IMR-90 (cell line): ENCODE results near the gene KBTBD7. TPM values are rescaled to one million over a fixed set of nuclear protein-coding genes. Genes with fewer than 3 reads are reported as not detected.

ENCODE experiments used
- ATAC-seq: fragments of 200-7000 bp; cut with Tn5 transposase; 2 replicates; pipeline ENCODE4 v1.9.1; 2020; ENCODE audit warnings: low read depth, mild to moderate bottlenecking, moderate library complexity
- BruUV-seq: library from RNA; stranded (reverse); fragments of 400-500 nt; replicated peaks from 2 replicates; lab custom pipeline; 2021; lab: Mats Ljungman, UMichigan
- CTCF ChIA-PET: fragments of 300-600 bp; formaldehyde crosslinking; extraction: SDS; loops from one replicate; lab custom pipeline; 2021; ENCODE audit warnings: antibody characterized with exemption; lab: Yijun Ruan, JAX
- POLR2A ChIA-PET: fragments of 300-600 bp; sonication (Branson Sonifier 250); formaldehyde crosslinking; loops from one replicate; lab custom pipeline; 2022; ENCODE audit warnings: antibody characterized with exemption; ENCODE audit not compliant: unreplicated experiment; lab: Charles Lee
- DNase-seq: peaks from one replicate; pipeline ENCODE4 v3.0.0; 2013
- H2AFZ ChIP-seq: replicated peaks from 2 replicates; pipeline ENCODE3; 2013; ENCODE audit warnings: low read length, mild to moderate bottlenecking; ENCODE audit not compliant: poor library complexity
- H2AK5ac ChIP-seq: 2 replicates; pipeline ENCODE4 v1.6.1; 2013; ENCODE audit warnings: low read depth, low read length, inconsistent platforms
- H2AK9ac ChIP-seq: replicated peaks from 2 replicates; pipeline ENCODE3; 2013; ENCODE audit warnings: mild to moderate bottlenecking, low read depth, low read length, moderate library complexity; ENCODE audit not compliant: poor library complexity
- H2BK120ac ChIP-seq: 2 replicates; pipeline ENCODE4 v1.6.1; 2013; ENCODE audit warnings: low read depth, low read length, inconsistent platforms
- H2BK15ac ChIP-seq: 3 replicates; pipeline ENCODE4 v1.6.1; 2013; ENCODE audit warnings: low read depth, low read length, inconsistent platforms
- H2BK20ac ChIP-seq: 2 replicates; pipeline ENCODE4 v1.6.1; 2013; ENCODE audit warnings: low read depth, mild to moderate bottlenecking, inconsistent platforms, low read length, moderate library complexity
- H2BK5ac ChIP-seq: 2 replicates; pipeline ENCODE4 v1.6.1; 2013; ENCODE audit warnings: mild to moderate bottlenecking, low read depth, low read length, inconsistent platforms; ENCODE audit not compliant: poor library complexity, severe bottlenecking
- H3K14ac ChIP-seq: replicated peaks from 2 replicates; pipeline ENCODE4 v1.6.1; 2013; ENCODE audit warnings: low read depth, low read length, inconsistent platforms
- H3K18ac ChIP-seq: 2 replicates; pipeline ENCODE4 v1.6.1; 2013; ENCODE audit warnings: low read depth, low read length, control low read depth
- H3K23ac ChIP-seq: 2 replicates; pipeline ENCODE4 v1.6.1; 2013; ENCODE audit warnings: low read depth, low read length, inconsistent platforms
- H3K27ac ChIP-seq: 2 replicates; pipeline ENCODE4 v1.5.1; 2013; ENCODE audit warnings: mild to moderate bottlenecking, control low read depth, low read length; ENCODE audit not compliant: insufficient read depth
- H3K27me3 ChIP-seq: 2 replicates; pipeline ENCODE4 v1.6.1; 2013; ENCODE audit warnings: low read length; ENCODE audit not compliant: control insufficient read depth, insufficient read depth
- H3K36me3 ChIP-seq: 2 replicates; pipeline ENCODE4 v1.6.1; 2013; ENCODE audit warnings: low read length, mixed read lengths; ENCODE audit not compliant: control insufficient read depth, insufficient read depth
- H3K4ac ChIP-seq: 2 replicates; pipeline ENCODE4 v1.6.1; 2013; ENCODE audit warnings: low read depth, low read length, inconsistent platforms
- H3K4me1 ChIP-seq: 2 replicates; pipeline ENCODE4 v1.6.1; 2013; ENCODE audit warnings: low read length, mixed read lengths; ENCODE audit not compliant: control insufficient read depth, insufficient read depth
- H3K4me2 ChIP-seq: 2 replicates; pipeline ENCODE4 v1.6.1; 2013; ENCODE audit warnings: low read depth, mild to moderate bottlenecking, control low read depth, low read length, moderate library complexity
- H3K4me3 ChIP-seq: 2 replicates; pipeline ENCODE4 v1.5.1; 2013; ENCODE audit warnings: low read depth, mild to moderate bottlenecking, control low read depth, low read length, moderate library complexity; ENCODE audit not compliant: insufficient read depth
- H3K56ac ChIP-seq: 2 replicates; pipeline ENCODE4 v1.6.1; 2013; ENCODE audit warnings: low read length, inconsistent platforms; ENCODE audit not compliant: insufficient read depth; ENCODE audit errors: extremely low read depth
- H3K79me1 ChIP-seq, 2 experiments: 2 replicates each; pipeline ENCODE4 v1.6.1; 2013; ENCODE audit warnings: low read length in 2 of 2, inconsistent platforms in 1 of 2, low read depth in 1 of 2
- H3K9ac ChIP-seq: 2 replicates; pipeline ENCODE4 v1.6.1; 2013; ENCODE audit warnings: low read depth, low read length, control low read depth
- H3K9me1 ChIP-seq: 2 replicates; pipeline ENCODE4 v1.6.1; 2013; ENCODE audit warnings: low read length, inconsistent platforms; ENCODE audit not compliant: insufficient read depth
- H3K9me3 ChIP-seq: 2 replicates; pipeline ENCODE4 v1.6.1; 2013; ENCODE audit warnings: low read length; ENCODE audit not compliant: control insufficient read depth, insufficient read depth
- H4K20me1 ChIP-seq: 2 replicates; pipeline ENCODE4 v1.6.1; 2013; ENCODE audit warnings: low read length, inconsistent platforms; ENCODE audit not compliant: insufficient read depth
- H4K5ac ChIP-seq: 2 replicates; pipeline ENCODE4 v1.6.1; 2013; ENCODE audit warnings: mild to moderate bottlenecking, low read depth, low read length, control low read depth
- H4K8ac ChIP-seq, 2 experiments: 2 replicates each; pipeline ENCODE4 v1.6.1; 2013; ENCODE audit warnings: low read depth in 2 of 2, low read length in 2 of 2, control low read depth in 1 of 2, inconsistent platforms in 1 of 2
- H4K91ac ChIP-seq: 2 replicates; pipeline ENCODE4 v1.6.1; 2013; ENCODE audit warnings: low read depth, low read length, inconsistent platforms; ENCODE audit not compliant: insufficient read depth
- BHLHE40 ChIP-seq: fragments of 150-350 bp; IDR thresholded peaks from 2 replicates; pipeline ENCODE4 v1.6.1; 2016; ENCODE audit warnings: mild to moderate bottlenecking, low read depth, low read length
- NFE2L2 ChIP-seq: fragments of 150-350 bp; IDR thresholded peaks from 2 replicates; pipeline ENCODE4 v1.6.1; 2016; ENCODE audit warnings: low read depth, mild to moderate bottlenecking, low read length
- POLR2A ChIP-seq: IDR thresholded peaks from 2 replicates; pipeline ENCODE4 v1.6.1; 2012; ENCODE audit warnings: mild to moderate bottlenecking, low read depth, low read length
- dilution Hi-C: fragments of 300-500 bp; cut with HindIII; formaldehyde crosslinking; loops from one replicate; pipeline ENCODE4 v1.14.3; 2018; ENCODE audit warnings: low sequenced_read_pairs; ENCODE audit not compliant: unreplicated experiment
- in situ Hi-C: fragments of 300-500 bp; cut with MboI; formaldehyde crosslinking; loops from 3 replicates; pipeline ENCODE4 v1.14.3; 2019; ENCODE audit warnings: low sequenced_read_pairs, inconsistent platforms, mixed read lengths
- intact Hi-C: fragments of 100-400 bp; cut with micrococcal nuclease; formaldehyde crosslinking; loops from 2 replicates; pipeline ENCODE4 v1.10.0; 2022
- polyA plus RNA-seq, 3 experiments: library from polyadenylated mRNA; depleted of rRNA; stranded (reverse); fragments of >200 nt; gene quantifications; 2 replicates each; pipeline ENCODE4 v1.2.3, GENCODE V29; 2012; ENCODE audit warnings: low replicate concordance in 1 of 3
- total RNA-seq: library from RNA; depleted of rRNA; stranded (reverse); fragments of >200 nt; gene quantifications from 2 replicates; pipeline ENCODE4 v1.2.3, GENCODE V29; 2012

The KBTBD7 gene
- total and polyA plus RNA-seq, 2 of the 4 experiments (the other 2 are of a cell fraction), result 2.1 to 7.9 TPM

- dilution Hi-C loops, result no loop called here
- Histone ChIP-seq H3K9ac (no peak overlapping the region), H2BK120ac (no peak overlapping the region), H3K4me2 (peak overlapping the region; percentile 50; the same call in 1 of the 2 replicates), H3K9me1 (no peaks in the 10 kb centered on the region), H3K4me1 (no peaks in the 10 kb centered on the region), H4K20me1 (no peaks in the 10 kb centered on the region), H3K27ac (no peak overlapping the region), H2AK5ac (no peak overlapping the region), H3K4me3 (no peak overlapping the region), H2BK20ac (no peak overlapping the region), H4K5ac (peak overlapping the region; percentile 69; the same call in 1 of the 2 replicates), H4K8ac (no peak overlapping the region), H2BK5ac (no peak overlapping the region), H2BK15ac (no peak overlapping the region), H3K9me3 (no peaks in the 10 kb centered on the region), H2AK9ac (no peak overlapping the region), H4K91ac (no peak overlapping the region), H3K14ac (no peak overlapping the region), H3K36me3 (no peaks in the 10 kb centered on the region), H3K79me1 (no peaks in the 10 kb centered on the region), H3K4ac (no peak overlapping the region), H3K56ac (no peak overlapping the region), H3K23ac (no peak overlapping the region), H3K18ac (no peak overlapping the region), H2AFZ (peak overlapping the region; percentile 25), H3K27me3 (no peaks in the 10 kb centered on the region)
- ChIA-PET POLR2A (no interaction called here), CTCF (no interaction called here)
- ATAC-seq (no peak), DNase-seq (no peak)
- no peak for TF ChIP-seq NFE2L2
- no peak for TF ChIP-seq POLR2A
- no peak for TF ChIP-seq BHLHE40
- in situ Hi-C loops, result no loop called here
- intact Hi-C loops, result no loop called here
- no TSS peak for BruUV-seq
These were observed 35.2 kb downstream of the KBTBD7 start for GRCh38 chr13:41159174-41159573.
